Measurements from ENCODE around the gene AGAP3. TPM values are rescaled to one million over a fixed set of nuclear protein-coding genes. Genes with fewer than 3 reads are reported as not detected.

The AGAP3 gene
- total RNA-seq, 2 donors from 2014 or later = 52.1 to 62.8 TPM

- DNase-seq (ENCODE audit: low spot score) = no peak
- H3K4me1 ChIP-seq (ENCODE audit: control insufficient read depth in 1 of 2, low read depth in 2 of 2) = no peaks in the 10 kb centered on the region
- TF ChIP-seq, protein P1, sequence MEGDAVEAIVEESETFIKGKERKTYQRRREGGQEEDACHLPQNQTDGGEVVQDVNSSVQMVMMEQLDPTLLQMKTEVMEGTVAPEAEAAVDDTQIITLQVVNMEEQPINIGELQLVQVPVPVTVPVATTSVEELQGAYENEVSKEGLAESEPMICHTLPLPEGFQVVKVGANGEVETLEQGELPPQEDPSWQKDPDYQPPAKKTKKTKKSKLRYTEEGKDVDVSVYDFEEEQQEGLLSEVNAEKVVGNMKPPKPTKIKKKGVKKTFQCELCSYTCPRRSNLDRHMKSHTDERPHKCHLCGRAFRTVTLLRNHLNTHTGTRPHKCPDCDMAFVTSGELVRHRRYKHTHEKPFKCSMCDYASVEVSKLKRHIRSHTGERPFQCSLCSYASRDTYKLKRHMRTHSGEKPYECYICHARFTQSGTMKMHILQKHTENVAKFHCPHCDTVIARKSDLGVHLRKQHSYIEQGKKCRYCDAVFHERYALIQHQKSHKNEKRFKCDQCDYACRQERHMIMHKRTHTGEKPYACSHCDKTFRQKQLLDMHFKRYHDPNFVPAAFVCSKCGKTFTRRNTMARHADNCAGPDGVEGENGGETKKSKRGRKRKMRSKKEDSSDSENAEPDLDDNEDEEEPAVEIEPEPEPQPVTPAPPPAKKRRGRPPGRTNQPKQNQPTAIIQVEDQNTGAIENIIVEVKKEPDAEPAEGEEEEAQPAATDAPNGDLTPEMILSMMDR (IDR thresholded peaks at IDR 0.05) = no peak
- peaks cover 22% of the 10 kb centered on the region for H3K36me3 ChIP-seq
- no peaks in the 10 kb centered on the region for H3K27me3 ChIP-seq (replicated peaks; ENCODE audit: insufficient read depth)
- H3K27ac ChIP-seq = no peak overlapping the region
- no peak for ATAC-seq (ENCODE audit: insufficient number of reproducible peaks, low FRiP score, low read depth)
- H3K4me3 ChIP-seq = no peak overlapping the region
- H3K9me3 ChIP-seq = no peaks in the 10 kb centered on the region
Measured at GRCh38 chr7:151144387-151144786, 58.1 kb downstream of the AGAP3 start.

DNA sequence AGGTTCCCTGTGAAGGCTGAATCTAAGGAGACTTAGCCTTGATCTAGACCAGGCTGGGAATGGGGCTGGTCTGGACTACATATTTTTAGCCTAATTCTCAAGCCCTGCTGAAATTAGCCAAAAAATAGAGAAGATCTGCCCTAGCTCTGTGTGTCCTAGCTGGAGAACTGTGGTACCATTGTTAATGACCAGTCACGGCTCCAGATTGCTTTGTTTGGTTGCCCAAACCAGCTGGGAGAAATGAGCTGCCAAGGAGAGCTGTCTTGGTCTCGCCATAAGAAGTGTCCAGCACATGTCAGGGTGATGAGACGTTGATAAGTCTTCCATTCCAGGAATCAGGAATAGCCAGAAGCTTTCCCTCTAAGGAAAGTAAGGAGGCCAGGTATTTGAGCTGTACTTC is 60.5 kb downstream of the AGAP3 start:
- H3K36me3 ChIP-seq = peaks cover 22% of the 10 kb centered on the region
- TF ChIP-seq, protein P1 (IDR thresholded peaks at IDR 0.05) = no peak
- H3K4me1 ChIP-seq (ENCODE audit: control insufficient read depth in 1 of 2, low read depth in 2 of 2) = no peaks in the 10 kb centered on the region
- no peak overlapping the region for H3K27ac ChIP-seq
- DNase-seq (ENCODE audit: low spot score) (no peak), ATAC-seq (ENCODE audit: insufficient number of reproducible peaks, low FRiP score, low read depth) (no peak)
- no peak overlapping the region for H3K4me3 ChIP-seq
- no peaks in the 10 kb centered on the region for H3K27me3 ChIP-seq (replicated peaks; ENCODE audit: insufficient read depth)
- H3K9me3 ChIP-seq = no peaks in the 10 kb centered on the region

DNA sequence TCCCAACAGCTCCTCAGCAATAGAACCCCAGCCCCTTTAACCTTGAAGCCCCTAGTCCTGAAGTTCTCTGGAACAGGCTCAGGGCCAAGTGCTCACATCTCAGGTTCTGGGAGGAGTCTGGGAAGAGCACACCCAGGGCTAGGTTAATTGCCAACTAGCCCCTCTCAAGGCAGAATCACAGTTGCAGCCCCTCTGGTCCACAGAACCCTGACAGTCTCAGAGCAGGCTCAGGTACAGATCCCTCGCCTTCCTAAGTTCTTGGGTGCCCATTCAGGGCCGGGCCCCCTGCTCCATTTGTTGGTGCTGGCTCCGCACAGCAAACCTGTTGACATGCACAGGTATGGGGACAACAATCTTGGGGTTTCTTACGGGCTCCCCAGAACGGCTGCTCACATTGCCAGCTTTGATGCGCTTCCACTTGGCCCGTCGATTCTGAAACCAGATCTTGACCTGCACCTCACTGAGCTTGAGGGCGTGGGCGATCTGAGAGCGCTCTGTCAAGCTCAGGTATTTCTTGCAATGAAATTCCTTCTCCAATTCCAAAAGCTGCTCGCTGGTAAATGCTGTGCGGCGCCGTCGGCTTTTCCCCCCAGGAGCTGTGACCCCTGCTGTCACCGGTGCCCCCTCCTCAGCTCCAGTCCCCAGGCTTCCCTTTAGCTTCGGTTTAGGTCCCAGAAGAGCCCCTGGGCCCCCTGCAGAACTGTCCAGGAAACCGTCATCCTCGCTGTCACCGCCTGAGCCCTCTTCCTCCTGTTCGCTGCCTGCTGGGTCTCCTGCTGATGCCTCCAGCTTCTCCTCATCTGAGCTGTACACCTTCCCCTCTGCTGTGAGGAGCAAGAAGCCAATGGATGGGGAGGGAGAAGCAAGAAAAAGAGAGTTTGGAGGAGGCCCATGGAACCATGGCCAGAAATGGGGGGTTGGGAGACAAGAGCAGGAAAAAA is 62.3 kb downstream of the AGAP3 start:
- Histone ChIP-seq H3K9me3 (no peaks in the 10 kb centered on the region), H3K4me1 (ENCODE audit: control insufficient read depth in 1 of 2, low read depth in 2 of 2) (no peaks in the 10 kb centered on the region), H3K27ac (no peak overlapping the region), H3K4me3 (no peak overlapping the region), H3K27me3 (replicated peaks; ENCODE audit: insufficient read depth) (no peaks in the 10 kb centered on the region), H3K36me3 (peaks cover 6% of the 10 kb centered on the region)
- DNase-seq (ENCODE audit: low spot score) (no peak), ATAC-seq (ENCODE audit: insufficient number of reproducible peaks, low FRiP score, low read depth) (no peak)
- TF ChIP-seq, protein P1 (IDR thresholded peaks at IDR 0.05) = no peak

DNA sequence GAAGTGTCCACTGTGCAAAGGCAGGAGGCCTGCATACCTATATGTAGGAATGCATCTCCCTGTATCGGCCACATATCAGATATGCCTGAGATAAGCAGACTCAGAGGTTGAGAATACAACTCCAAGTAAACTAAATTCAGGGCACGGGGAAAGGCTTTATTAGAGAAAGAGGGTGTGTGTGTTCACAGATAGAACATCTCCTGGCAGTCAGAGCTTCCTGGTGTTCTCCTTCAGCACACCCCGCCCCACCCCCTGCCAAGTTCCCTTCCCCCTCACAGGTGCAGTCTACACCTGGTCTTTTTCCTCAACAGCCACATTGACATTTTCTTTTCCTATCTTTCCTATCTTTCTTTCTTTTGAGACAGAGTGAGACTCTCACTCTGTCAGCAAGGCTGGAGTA is 64.1 kb downstream of the AGAP3 start:
- DNase-seq (ENCODE audit: low spot score) = no peak
- Histone ChIP-seq H3K36me3 (no peaks in the 10 kb centered on the region), H3K9me3 (no peaks in the 10 kb centered on the region), H3K27me3 (replicated peaks; ENCODE audit: insufficient read depth) (no peaks in the 10 kb centered on the region), H3K27ac (no peak overlapping the region), H3K4me3 (no peak overlapping the region), H3K4me1 (ENCODE audit: control insufficient read depth in 1 of 2, low read depth in 2 of 2) (no peaks in the 10 kb centered on the region)
- TF ChIP-seq, protein P1 (IDR thresholded peaks at IDR 0.05) = no peak
- no peak for ATAC-seq (ENCODE audit: insufficient number of reproducible peaks, low FRiP score, low read depth)

GRCh38 chr7:151152643-151153513 is 66.6 kb downstream of the AGAP3 start:
- H3K36me3 ChIP-seq = no peaks in the 10 kb centered on the region
- H3K4me3 ChIP-seq = no peak overlapping the region
- H3K27me3 ChIP-seq (replicated peaks; ENCODE audit: insufficient read depth) = no peaks in the 10 kb centered on the region
- H3K9me3 ChIP-seq = no peaks in the 10 kb centered on the region
- ATAC-seq (ENCODE audit: insufficient number of reproducible peaks, low FRiP score, low read depth) (no peak), DNase-seq (ENCODE audit: low spot score) (no peak)
- no peaks in the 10 kb centered on the region for H3K4me1 ChIP-seq (ENCODE audit: control insufficient read depth in 1 of 2, low read depth in 2 of 2)
- TF ChIP-seq, protein P1 (IDR thresholded peaks at IDR 0.05) = no peak
- no peak overlapping the region for H3K27ac ChIP-seq

All from thoracic aorta (tissue), 2 donors.